ENCODE measurements around the gene SCD5.

Gene SCD5

GRCh38 chr4:82790060-82790660, 8.4 kb downstream of the SCD5 start:
- no peaks in the 10 kb centered on the region for H3F3A ChIP-seq (ENCODE audit: insufficient read depth, low read length)
- H3K27me3 ChIP-seq (ENCODE audit: insufficient read depth, low read length) = no peaks in the 10 kb centered on the region
- no peak overlapping the region for H3K4me2 ChIP-seq (ENCODE audit: low read length)
- no peaks in the 10 kb centered on the region for H4K20me1 ChIP-seq (ENCODE audit: insufficient read depth, low read length)
- no peaks in the 10 kb centered on the region for H3K4me1 ChIP-seq (ENCODE audit: insufficient read depth, low read length, severe bottlenecking)
- H2AFZ ChIP-seq (ENCODE audit: low read length) = no peak overlapping the region
- no peaks in the 10 kb centered on the region for H3K79me2 ChIP-seq (ENCODE audit: insufficient read depth, low read length)
- no peaks in the 10 kb centered on the region for H3K36me3 ChIP-seq (ENCODE audit: insufficient read depth, low read length)
- H3K9me2 ChIP-seq (ENCODE audit: low read depth, low read length) = no peaks in the 10 kb centered on the region
- H3K9ac ChIP-seq (ENCODE audit: low read length) = no peak overlapping the region
- no peak overlapping the region for H3K4me3 ChIP-seq (ENCODE audit: low read depth, low read length, poor library complexity, severe bottlenecking)
- TF ChIP-seq EZH2 (IDR thresholded peaks at IDR 0.05; ENCODE audit: borderline replicate concordance, low read length) = no peak
- no peak for TF ChIP-seq CTCF (IDR thresholded peaks at IDR 0.05; ENCODE audit: low read length)
- H3K27ac ChIP-seq (ENCODE audit: low read depth, low read length, poor library complexity, severe bottlenecking) = no peak overlapping the region
- H3K9me3 ChIP-seq (ENCODE audit: low read length) = no peaks in the 10 kb centered on the region

DNA sequence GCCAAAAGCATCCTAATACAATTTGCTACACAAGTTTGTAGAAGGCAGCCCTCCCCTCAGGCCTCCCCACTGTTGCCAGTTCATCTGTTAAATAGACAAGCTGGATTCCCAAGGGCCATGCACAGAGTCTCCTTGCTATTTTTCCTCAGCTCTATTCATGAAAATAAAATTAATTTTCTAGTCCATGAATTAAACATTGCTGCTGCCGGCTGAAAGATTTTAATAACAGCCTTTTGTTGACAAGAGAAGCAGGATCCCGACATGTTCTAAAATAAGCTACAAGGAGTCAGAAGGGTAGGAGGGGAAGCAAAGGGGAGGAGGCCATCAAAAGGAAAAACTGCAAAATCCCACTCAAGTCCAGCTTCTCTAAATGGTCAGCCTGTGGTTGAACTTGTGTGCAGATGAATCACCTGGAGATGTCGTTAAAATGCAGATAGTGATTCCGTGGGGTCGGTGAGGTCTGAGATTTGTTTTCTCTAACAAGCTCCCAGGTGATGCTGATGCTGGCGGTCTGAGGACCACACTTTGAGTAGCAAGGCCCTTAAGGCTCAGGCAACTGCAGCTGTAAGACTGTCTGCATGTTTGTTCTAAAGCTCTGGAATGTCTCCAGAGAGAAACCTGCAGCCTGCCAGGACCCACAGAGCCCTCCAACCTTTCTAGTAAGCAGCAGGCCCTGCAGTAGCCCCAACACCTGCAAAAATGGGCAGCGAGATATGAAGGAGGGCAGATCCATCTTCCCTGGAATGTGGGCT, 9.4 kb downstream of the SCD5 start:
- H3K4me3 ChIP-seq (ENCODE audit: low read depth, low read length, poor library complexity, severe bottlenecking) = no peak overlapping the region
- no peaks in the 10 kb centered on the region for H3F3A ChIP-seq (ENCODE audit: insufficient read depth, low read length)
- TF ChIP-seq EZH2 (IDR thresholded peaks at IDR 0.05; ENCODE audit: borderline replicate concordance, low read length) (no peak), CTCF (IDR thresholded peaks at IDR 0.05; ENCODE audit: low read length) (no peak)
- H3K36me3 ChIP-seq (ENCODE audit: insufficient read depth, low read length) = no peaks in the 10 kb centered on the region
- no peaks in the 10 kb centered on the region for H3K9me2 ChIP-seq (ENCODE audit: low read depth, low read length)
- no peak overlapping the region for H3K4me2 ChIP-seq (ENCODE audit: low read length)
- H3K79me2 ChIP-seq (ENCODE audit: insufficient read depth, low read length) = no peaks in the 10 kb centered on the region
- H3K27ac ChIP-seq (ENCODE audit: low read depth, low read length, poor library complexity, severe bottlenecking) = no peak overlapping the region
- no peak overlapping the region for H2AFZ ChIP-seq (ENCODE audit: low read length)
- no peak overlapping the region for H3K9ac ChIP-seq (ENCODE audit: low read length)
- H3K9me3 ChIP-seq (ENCODE audit: low read length) = no peaks in the 10 kb centered on the region
- H3K27me3 ChIP-seq (ENCODE audit: insufficient read depth, low read length) = no peaks in the 10 kb centered on the region
- no peaks in the 10 kb centered on the region for H4K20me1 ChIP-seq (ENCODE audit: insufficient read depth, low read length)
- H3K4me1 ChIP-seq (ENCODE audit: insufficient read depth, low read length, severe bottlenecking) = peaks cover 5% of the 10 kb centered on the region

DNA sequence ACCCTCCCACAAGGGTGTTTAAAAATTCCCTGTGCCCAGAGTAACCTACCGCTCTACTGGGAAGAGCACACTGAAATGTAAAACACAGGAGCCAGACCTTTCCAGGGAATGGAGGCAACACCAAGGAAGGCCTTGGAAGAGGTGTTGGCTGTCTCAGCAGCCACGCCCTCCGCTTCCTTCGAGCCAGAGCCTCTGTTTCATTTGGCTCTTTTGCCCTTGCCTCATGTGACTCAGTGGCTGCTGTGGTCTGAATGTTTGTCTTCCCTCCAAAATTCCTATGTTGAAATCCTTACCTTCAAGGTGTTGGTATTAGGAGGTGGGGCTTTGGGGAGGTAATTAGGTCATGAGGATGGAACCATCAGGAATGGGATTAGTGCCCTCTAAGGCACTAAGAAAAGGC, 11.3 kb downstream of the SCD5 start:
- Histone ChIP-seq H4K20me1 (ENCODE audit: insufficient read depth, low read length) (no peaks in the 10 kb centered on the region), H3K27me3 (ENCODE audit: insufficient read depth, low read length) (no peaks in the 10 kb centered on the region), H3K9ac (ENCODE audit: low read length) (no peak overlapping the region), H3K4me3 (ENCODE audit: low read depth, low read length, poor library complexity, severe bottlenecking) (no peak overlapping the region), H3K9me2 (ENCODE audit: low read depth, low read length) (no peaks in the 10 kb centered on the region), H3K4me2 (ENCODE audit: low read length) (no peak overlapping the region), H2AFZ (ENCODE audit: low read length) (no peak overlapping the region), H3F3A (ENCODE audit: insufficient read depth, low read length) (no peaks in the 10 kb centered on the region), H3K9me3 (ENCODE audit: low read length) (no peaks in the 10 kb centered on the region), H3K4me1 (ENCODE audit: insufficient read depth, low read length, severe bottlenecking) (peaks cover 5% of the 10 kb centered on the region), H3K79me2 (ENCODE audit: insufficient read depth, low read length) (no peaks in the 10 kb centered on the region), H3K36me3 (ENCODE audit: insufficient read depth, low read length) (no peaks in the 10 kb centered on the region), H3K27ac (ENCODE audit: low read depth, low read length, poor library complexity, severe bottlenecking) (no peak overlapping the region)
- TF ChIP-seq EZH2 (IDR thresholded peaks at IDR 0.05; ENCODE audit: borderline replicate concordance, low read length) (no peak), CTCF (IDR thresholded peaks at IDR 0.05; ENCODE audit: low read length) (no peak)
